KMS-11 (cell line): ENCODE measurements around the gene PDZD7.
A peak's percentile ranks its signal among the peaks of the same experiment; 100 is the strongest.

ENCODE experiments used
- H2AFZ ChIP-seq: fragments of 200-600 bp; sonication (generic); 2 replicates; pipeline ENCODE4 v1.6.1; 2016; ENCODE audit warnings: antibody characterized with exemption, mixed run types, low read depth
- H3K27ac ChIP-seq: fragments of 200-600 bp; sonication (generic); 2 replicates; pipeline ENCODE4 v1.6.1; 2016; ENCODE audit warnings: mild to moderate bottlenecking, mixed run types
- H3K27me3 ChIP-seq: fragments of 200-600 bp; sonication (generic); 2 replicates; pipeline ENCODE4 v1.6.1; 2017; ENCODE audit warnings: mild to moderate bottlenecking, low read depth, mixed run types, moderate library complexity; ENCODE audit not compliant: insufficient read depth
- H3K36me3 ChIP-seq: fragments of 200-600 bp; sonication (generic); 2 replicates; pipeline ENCODE4 v1.6.1; 2017; ENCODE audit warnings: mild to moderate bottlenecking, mixed run types; ENCODE audit not compliant: insufficient read depth
- H3K4me1 ChIP-seq: fragments of 200-600 bp; sonication (generic); 2 replicates; pipeline ENCODE4 v1.6.1; 2016; ENCODE audit warnings: mild to moderate bottlenecking, low read depth, mixed run types; ENCODE audit not compliant: poor library complexity, severe bottlenecking
- H3K4me2 ChIP-seq: fragments of 200-600 bp; sonication (generic); 2 replicates; pipeline ENCODE4 v1.7.0; 2016; ENCODE audit warnings: mild to moderate bottlenecking, mixed run types
- H3K4me3 ChIP-seq: fragments of 200-600 bp; sonication (generic); IDR thresholded peaks from 2 replicates; pipeline ENCODE4 v1.6.1; 2017; ENCODE audit warnings: low read depth, low read length, mixed read lengths; ENCODE audit not compliant: insufficient read depth
- H3K79me2 ChIP-seq: fragments of 200-600 bp; sonication (generic); 2 replicates; pipeline ENCODE4 v1.6.1; 2016; ENCODE audit warnings: low read depth, mixed run types; ENCODE audit not compliant: insufficient read depth
- H3K9ac ChIP-seq: fragments of 200-600 bp; sonication (generic); 2 replicates; pipeline ENCODE4 v1.6.1; 2016; ENCODE audit warnings: mild to moderate bottlenecking, mixed run types
- H4K20me1 ChIP-seq: fragments of 200-600 bp; sonication (generic); 2 replicates; pipeline ENCODE4 v1.6.1; 2016; ENCODE audit warnings: mild to moderate bottlenecking, mixed run types; ENCODE audit not compliant: insufficient read depth
- CTCF ChIP-seq: fragments of 200-600 bp; sonication (generic); conservative IDR thresholded peaks from 2 replicates; pipeline ENCODE4 v1.6.1; 2017; ENCODE audit warnings: low read depth, mild to moderate bottlenecking, antibody characterized with exemption, low read length, moderate library complexity, mixed read lengths

Gene PDZD7

DNA sequence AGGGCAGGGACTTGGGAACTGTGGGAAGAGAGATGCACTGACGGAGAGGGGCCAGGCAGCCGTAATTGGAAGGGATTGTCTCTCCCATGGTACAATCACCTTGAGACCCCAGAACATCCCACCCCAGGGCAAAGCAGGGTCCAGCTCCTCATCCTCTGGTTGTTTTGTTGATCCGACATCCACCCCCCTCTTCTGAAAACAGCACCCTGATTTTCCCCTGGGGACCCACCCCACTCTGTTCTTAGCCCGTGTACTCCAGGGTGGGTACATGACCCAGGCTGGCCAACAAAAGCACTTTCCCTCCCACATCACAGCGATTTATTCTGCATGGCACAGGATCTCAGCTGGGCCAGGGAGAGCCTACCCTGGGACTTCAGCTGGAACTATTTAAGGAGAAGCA is 14.1 kb downstream of the PDZD7 start:
- Histone ChIP-seq H3K9ac (no peak overlapping the region), H3K4me2 (no peak overlapping the region), H3K4me1 (peaks cover 15% of the 10 kb centered on the region)

DNA sequence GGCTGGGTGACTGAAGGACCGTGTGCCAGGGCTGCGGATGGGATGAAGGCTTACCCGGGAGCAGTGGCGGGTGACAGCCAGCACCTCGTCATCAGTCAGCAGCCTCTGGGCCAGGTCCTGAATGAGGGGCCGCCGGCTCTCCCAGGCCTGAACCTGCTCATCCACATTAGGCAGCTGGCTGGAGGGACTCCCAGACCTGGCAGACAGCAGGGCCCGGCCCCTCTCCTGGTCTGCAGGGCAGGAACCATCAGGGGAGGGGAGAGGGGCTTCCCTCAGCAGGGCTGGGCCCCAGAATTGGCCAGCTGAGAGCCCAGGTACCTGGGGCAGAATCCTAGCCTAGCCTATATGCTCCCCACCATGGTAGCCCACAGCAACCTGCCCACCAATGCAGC is 15.4 kb downstream of the PDZD7 start:
- H3K4me2 ChIP-seq: no peak overlapping the region
- no peak overlapping the region for H3K4me3 ChIP-seq
- H3K27ac ChIP-seq: no peak overlapping the region
- peaks cover 15% of the 10 kb centered on the region for H3K4me1 ChIP-seq
- peaks cover 11% of the 10 kb centered on the region; the same call in 1 of the 2 replicates for H3K27me3 ChIP-seq
- no peaks in the 10 kb centered on the region for H3K36me3 ChIP-seq
- H3K9ac ChIP-seq: no peak overlapping the region
- H3K79me2 ChIP-seq: no peaks in the 10 kb centered on the region
- no peak for TF ChIP-seq CTCF
- no peaks in the 10 kb centered on the region for H4K20me1 ChIP-seq
- no peak overlapping the region for H2AFZ ChIP-seq

More for the DNA sequence above, 14.1 kb downstream of the PDZD7 start:
- H4K20me1 ChIP-seq: no peaks in the 10 kb centered on the region
- no peaks in the 10 kb centered on the region for H3K36me3 ChIP-seq
- no peak for TF ChIP-seq CTCF
- H3K4me3 ChIP-seq: no peak overlapping the region
- H3K27ac ChIP-seq: no peak overlapping the region
- H2AFZ ChIP-seq: no peak overlapping the region
- no peaks in the 10 kb centered on the region for H3K79me2 ChIP-seq
- H3K27me3 ChIP-seq: peaks cover 11% of the 10 kb centered on the region; the same call in 1 of the 2 replicates

DNA sequence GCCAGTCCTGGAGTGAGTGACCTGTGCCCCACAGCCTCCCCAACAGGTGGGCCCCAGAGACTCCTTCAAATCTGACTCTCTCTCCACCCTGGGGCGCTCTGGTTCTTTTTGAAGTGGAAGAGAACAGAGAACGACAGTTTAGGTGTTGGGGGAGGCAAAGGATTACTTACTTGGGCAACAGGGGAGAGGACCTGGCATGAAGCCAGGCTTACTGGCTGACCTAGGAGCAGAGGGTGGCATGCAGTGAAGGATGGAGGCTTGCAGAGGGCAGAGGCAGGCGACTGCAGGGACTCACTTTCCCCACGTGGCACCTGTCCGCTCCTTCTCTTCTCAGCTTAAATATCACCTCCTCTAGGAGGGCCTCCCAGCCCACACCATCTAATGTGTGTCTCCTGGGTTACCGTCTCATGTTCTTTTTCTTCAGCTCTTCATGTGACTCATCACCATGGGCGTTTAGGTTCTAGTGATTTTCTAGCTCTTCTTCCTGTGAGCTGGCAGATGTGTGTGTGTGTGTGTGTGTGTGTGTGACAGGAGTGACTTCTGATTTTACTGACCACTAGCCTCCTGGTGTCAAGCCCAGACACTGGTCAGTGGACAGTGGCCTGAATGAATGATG is 15.9 kb downstream of the PDZD7 start:
- Histone ChIP-seq H3K9ac (no peak overlapping the region), H3K4me2 (no peak overlapping the region), H3K36me3 (no peaks in the 10 kb centered on the region), H4K20me1 (no peaks in the 10 kb centered on the region), H3K27ac (no peak overlapping the region), H3K4me1 (peaks cover 15% of the 10 kb centered on the region), H3K4me3 (no peak overlapping the region), H2AFZ (no peak overlapping the region), H3K79me2 (no peaks in the 10 kb centered on the region), H3K27me3 (peaks cover 11% of the 10 kb centered on the region; the same call in 1 of the 2 replicates)
- TF ChIP-seq CTCF: no peak

GRCh38 chr10:101014230-101014884 is 16.6 kb downstream of the PDZD7 start:
- H3K9ac ChIP-seq: no peak overlapping the region
- no peak overlapping the region for H2AFZ ChIP-seq
- H3K27me3 ChIP-seq: peaks cover 9% of the 10 kb centered on the region; the same call in 1 of the 2 replicates
- H3K36me3 ChIP-seq: no peaks in the 10 kb centered on the region
- H3K4me2 ChIP-seq: no peak overlapping the region
- H3K27ac ChIP-seq: no peak overlapping the region
- H3K79me2 ChIP-seq: no peaks in the 10 kb centered on the region
- no peaks in the 10 kb centered on the region for H4K20me1 ChIP-seq
- H3K4me1 ChIP-seq: peaks cover 15% of the 10 kb centered on the region
- peak; percentile 73 for TF ChIP-seq CTCF
- no peak overlapping the region for H3K4me3 ChIP-seq
